Stimulated activated CD4-positive, alpha-beta T cell treated with anti-CD3 and anti-CD28 coated beads, TNF-alpha, amount 100 ng/mL, for 48 hours (primary cell): ENCODE measurements around the gene CORIN.

ENCODE experiments used
- DNase-seq, 3 donors: peaks; one replicate each; pipeline ENCODE4 v3.0.0-alpha.2; 2020; ENCODE audit warnings: low read depth in 3 of 3

The CORIN gene

GRCh38 chr4:47642985-47643760 lies 194.7 kb downstream of the CORIN start:
- no peak for DNase-seq

- no peak for DNase-seq
These were observed 195.6 kb downstream of the CORIN start for GRCh38 chr4:47642191-47642830.

GRCh38 chr4:47641755-47642154 lies 196.1 kb downstream of the CORIN start:
- no peak for DNase-seq

GRCh38 chr4:47640911-47641310 lies 197.0 kb downstream of the CORIN start:
- DNase-seq: no peak

- DNase-seq: no peak
These were observed 198.3 kb downstream of the CORIN start for GRCh38 chr4:47639531-47639930.

- DNase-seq: no peak
These were observed 206.7 kb downstream of the CORIN start for GRCh38 chr4:47631161-47631560.

- DNase-seq: no peak
These were observed 213.8 kb downstream of the CORIN start for GRCh38 chr4:47624031-47624441.

GRCh38 chr4:47621181-47621580 lies 216.7 kb downstream of the CORIN start:
- no peak for DNase-seq

- DNase-seq: no peak
These were observed 218.2 kb downstream of the CORIN start for GRCh38 chr4:47619691-47620090.

- no peak for DNase-seq
These were observed 220.3 kb downstream of the CORIN start for GRCh38 chr4:47617607-47618006.

GRCh38 chr4:47615385-47615784 lies 222.5 kb downstream of the CORIN start:
- no peak for DNase-seq

- no peak for DNase-seq
These were observed 225.5 kb downstream of the CORIN start for GRCh38 chr4:47612116-47613023.

GRCh38 chr4:47606482-47606881 lies 231.4 kb downstream of the CORIN start:
- no peak for DNase-seq

GRCh38 chr4:47598896-47599295 lies 239.0 kb downstream of the CORIN start:
- no peak for DNase-seq

GRCh38 chr4:47598320-47598719 lies 239.5 kb downstream of the CORIN start:
- DNase-seq: no peak

- no peak for DNase-seq
These were observed 240.2 kb downstream of the CORIN start for GRCh38 chr4:47597696-47598095.

- DNase-seq: no peak
These were observed 247.5 kb downstream of the CORIN start for GRCh38 chr4:47590325-47590724.

- no peak for DNase-seq
These were observed 258.6 kb downstream of the CORIN start for GRCh38 chr4:47579235-47579634.

- no peak for DNase-seq
These were observed 259.9 kb downstream of the CORIN start for GRCh38 chr4:47577779-47578553.

GRCh38 chr4:47572981-47573380 lies 264.9 kb downstream of the CORIN start:
- DNase-seq: no peak

- DNase-seq: no peak
These were observed 267.1 kb downstream of the CORIN start for GRCh38 chr4:47570816-47571215.

GRCh38 chr4:47567511-47567910 lies 270.4 kb downstream of the CORIN start:
- DNase-seq: no peak
